Mesendoderm (in vitro differentiated cells): ENCODE data around the gene POTEC. TPM values are rescaled to one million over a fixed set of nuclear protein-coding genes. Genes with fewer than 3 reads are reported as not detected.
"Not testable (repeated sequence)": the region's sequence is repeated elsewhere in the genome, so short reads cannot be mapped to it uniquely, and the experiment has no call there.

Experiments
- DNase-seq: peaks from one replicate; pipeline ENCODE4 v3.0.0; 2013
- H2AK5ac ChIP-seq: 2 replicates; pipeline ENCODE4 v1.6.1; 2013; ENCODE audit warnings: low read length, inconsistent platforms
- H2BK120ac ChIP-seq: 2 replicates; pipeline ENCODE4 v1.6.1; 2013; ENCODE audit warnings: low read depth, mild to moderate bottlenecking, low read length, moderate library complexity, mixed read lengths
- H2BK15ac ChIP-seq: replicated peaks from 2 replicates; pipeline ENCODE4 v1.6.1; 2013; ENCODE audit warnings: low read depth, mild to moderate bottlenecking, moderate library complexity
- H2BK5ac ChIP-seq: 2 replicates; pipeline ENCODE4 v1.6.1; 2013; ENCODE audit warnings: low read length, inconsistent platforms
- H3K18ac ChIP-seq: 2 replicates; pipeline ENCODE4 v1.6.1; 2013; ENCODE audit warnings: mild to moderate bottlenecking, low read length, mixed read lengths
- H3K23ac ChIP-seq: one replicate; pipeline ENCODE4 v1.6.1; 2013; ENCODE audit warnings: low read length
- H3K27ac ChIP-seq: 2 replicates; pipeline ENCODE4 v1.5.1; 2013; ENCODE audit warnings: low read depth, mild to moderate bottlenecking, inconsistent platforms, low read length, moderate library complexity
- H3K27me3 ChIP-seq: 2 replicates; pipeline ENCODE4 v1.6.1; 2013; ENCODE audit warnings: low read length, control low read depth, mild to moderate bottlenecking, inconsistent platforms; ENCODE audit not compliant: insufficient read depth, poor library complexity
- H3K36me3 ChIP-seq: 2 replicates; pipeline ENCODE4 v1.6.1; 2013; ENCODE audit warnings: low read length, inconsistent platforms; ENCODE audit not compliant: control insufficient read depth, insufficient read depth
- H3K4ac ChIP-seq: one replicate; pipeline ENCODE4 v1.6.1; 2013; ENCODE audit warnings: low read depth, mild to moderate bottlenecking, low read length, moderate library complexity
- H3K4me1 ChIP-seq: 2 replicates; pipeline ENCODE4 v1.6.1; 2013; ENCODE audit warnings: low read depth, low read length, inconsistent platforms; ENCODE audit not compliant: control insufficient read depth
- H3K4me2 ChIP-seq: 2 replicates; pipeline ENCODE4 v1.6.1; 2013; ENCODE audit warnings: low read length
- H3K4me3 ChIP-seq: 2 replicates; pipeline ENCODE4 v1.5.1; 2013; ENCODE audit warnings: mild to moderate bottlenecking, low read length
- H3K56ac ChIP-seq: one replicate; pipeline ENCODE4 v1.6.1; 2013; ENCODE audit warnings: low read length
- H3K79me1 ChIP-seq: 2 replicates; pipeline ENCODE4 v1.6.1; 2013; ENCODE audit warnings: low read length, inconsistent platforms
- H3K79me2 ChIP-seq: 2 replicates; pipeline ENCODE4 v1.6.1; 2013; ENCODE audit warnings: mild to moderate bottlenecking, low read length; ENCODE audit not compliant: control insufficient read depth, insufficient read depth
- H3K9ac ChIP-seq: 2 replicates; pipeline ENCODE4 v1.6.1; 2013; ENCODE audit warnings: low read length, inconsistent platforms
- H4K5ac ChIP-seq: one replicate; pipeline ENCODE4 v1.6.1; 2013; ENCODE audit warnings: low read length
- H4K8ac ChIP-seq: one replicate; pipeline ENCODE4 v1.6.1; 2013; ENCODE audit warnings: low read depth, mild to moderate bottlenecking, control low read depth, low read length, moderate library complexity
- WGBS: extraction: QIAGEN DNeasy Blood & Tissue Kit; methylation state at CpG from one replicate; pipeline ENCODE4 v1.1.7; 2013; ENCODE audit warnings: low lambda C conversion rate, missing lambda C conversion rate; ENCODE audit not compliant: insufficient coverage; ENCODE audit errors: extremely low coverage; 5-methylcytosine and 5-hydroxymethylcytosine counted together
- small RNA-seq: library from polyadenylated mRNA; stranded (forward); fragments of <200 nt; extraction: miRNeasy Mini kit (QIAGEN cat#:217004); gene quantifications from one replicate; pipeline ENCODE3, GENCODE V24; 2013; ENCODE audit not compliant: insufficient read depth

POTEC gene

GRCh38 chr18:14470446-14470845 lies 73.0 kb downstream of the POTEC start:
- H3K36me3 ChIP-seq, H3K4me3 ChIP-seq, H3K27me3 ChIP-seq, H3K4me1 ChIP-seq, H3K56ac ChIP-seq, H3K23ac ChIP-seq, H2BK5ac ChIP-seq, H3K79me2 ChIP-seq, H3K27ac ChIP-seq, H3K4ac ChIP-seq, H3K18ac ChIP-seq, H2BK15ac ChIP-seq, H4K5ac ChIP-seq, H4K8ac ChIP-seq, H2BK120ac ChIP-seq, H3K9ac ChIP-seq, H2AK5ac ChIP-seq, H3K4me2 ChIP-seq, DNase-seq, H3K79me1 ChIP-seq: not testable (repeated sequence)
- WGBS: no CpG with 5 or more reads among the region's 3 CpGs

DNA sequence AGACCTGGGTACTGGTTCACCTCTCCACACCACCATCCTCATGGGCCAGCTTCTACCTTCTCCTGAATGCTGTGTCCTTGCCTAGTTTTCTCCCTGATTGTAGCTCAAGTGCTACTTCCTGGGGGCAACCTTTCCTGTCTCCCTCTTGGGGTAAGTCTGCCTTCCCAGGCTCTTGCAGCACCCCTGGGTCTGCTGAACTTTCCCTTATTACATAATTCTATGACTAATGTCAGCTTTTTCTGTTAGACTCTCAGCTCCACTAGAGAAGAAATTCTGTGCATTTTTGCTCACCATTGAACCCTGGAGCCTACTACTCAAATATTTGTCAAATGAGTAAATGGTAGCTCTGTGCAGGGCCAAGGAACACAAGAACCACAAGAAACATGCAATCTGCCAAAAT lies 73.4 kb downstream of the POTEC start:
- H3K18ac ChIP-seq, H3K36me3 ChIP-seq, H3K27me3 ChIP-seq, H4K5ac ChIP-seq, H3K27ac ChIP-seq, H3K79me1 ChIP-seq, H3K4ac ChIP-seq, H2AK5ac ChIP-seq, H2BK5ac ChIP-seq, H3K9ac ChIP-seq, H2BK120ac ChIP-seq, H3K4me2 ChIP-seq, H4K8ac ChIP-seq, H3K4me1 ChIP-seq, H2BK15ac ChIP-seq, H3K56ac ChIP-seq, H3K23ac ChIP-seq, H3K79me2 ChIP-seq, DNase-seq, H3K4me3 ChIP-seq: not testable (repeated sequence)

- not testable (repeated sequence) for H4K8ac ChIP-seq, H3K18ac ChIP-seq, DNase-seq, H2BK120ac ChIP-seq, H2BK5ac ChIP-seq, H2BK15ac ChIP-seq, H4K5ac ChIP-seq, H3K9ac ChIP-seq, H3K4me2 ChIP-seq, H3K79me2 ChIP-seq, H3K23ac ChIP-seq, H3K27ac ChIP-seq, H3K79me1 ChIP-seq, H3K4me3 ChIP-seq, H3K56ac ChIP-seq, H3K27me3 ChIP-seq, H3K36me3 ChIP-seq, H3K4ac ChIP-seq, H2AK5ac ChIP-seq, H3K4me1 ChIP-seq
- no CpG with 5 or more reads among the region's 1 CpG for WGBS
Measured at GRCh38 chr18:14465989-14466388, 77.4 kb downstream of the POTEC start.

Small RNA genes within 50 kb of the gene (small RNA-seq; reads per million reads assigned to genes)
- not detected for gene RNU6-1021P
